ENCODE measurements around the gene UBXN6.
A peak's percentile ranks its signal among the peaks of the same experiment; 100 is the strongest.

UBXN6 gene

GRCh38 chr19:4402171-4403004 is 55.2 kb downstream of the UBXN6 start, which contains the start of gene CHAF1A:
TSS of gene CHAF1A (plus strand) at chr19:4402640. CDS start at chr19:4402763, 123 bp downstream.
- peak; percentile 95 to 100 (median 98) for DNase-seq

GRCh38 chr19:4401769-4402170 is 55.8 kb downstream of the UBXN6 start:
- DNase-seq, result no peak

GRCh38 chr19:4400135-4400936 is 57.3 kb downstream of the UBXN6 start, which contains the start of gene SH3GL1:
TSS of gene SH3GL1 (minus strand) at chr19:4400547. CDS start at chr19:4400368, 179 bp downstream.
- peak; percentile 85 to 91 (median 88) for DNase-seq

GRCh38 chr19:4399812-4400134 is 57.8 kb downstream of the UBXN6 start:
- DNase-seq, result peak in 2 of 5 experiments; percentile 21 to 50

- DNase-seq, result no peak
Measured at GRCh38 chr19:4396949-4397783, 60.4 kb downstream of the UBXN6 start.

Data from T-helper 2 cell (primary cell).